HG02870 (cell line): ENCODE results near the gene LRP1B.

Source experiments
- ATAC-seq: cut with Tn5 transposase; IDR thresholded peaks from one replicate; pipeline ENCODE4 v1.9.1; 2021; ENCODE audit warnings: mild to moderate bottlenecking, moderate library complexity; ENCODE audit not compliant: unreplicated experiment

Gene LRP1B

DNA sequence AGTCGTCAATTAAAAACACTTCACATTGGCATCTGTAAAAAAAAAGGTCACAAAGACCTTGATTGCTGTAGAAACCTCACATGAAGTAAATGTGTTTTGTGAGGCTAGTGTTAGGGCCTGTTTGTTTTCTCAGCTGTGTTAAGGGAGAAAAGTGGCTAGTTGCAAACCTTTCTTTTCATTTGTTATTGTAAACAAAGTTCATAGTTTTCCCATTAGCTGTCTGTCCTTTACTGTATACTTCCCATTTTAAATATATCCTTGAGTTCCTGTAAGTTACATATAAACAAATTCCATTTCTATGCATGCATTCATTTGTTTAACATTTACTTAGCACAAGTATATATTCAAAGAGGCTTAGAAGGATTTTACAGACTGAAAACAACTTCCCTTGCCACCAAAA, 1250.2 kb downstream of the LRP1B start:
- ATAC-seq: no peak

DNA sequence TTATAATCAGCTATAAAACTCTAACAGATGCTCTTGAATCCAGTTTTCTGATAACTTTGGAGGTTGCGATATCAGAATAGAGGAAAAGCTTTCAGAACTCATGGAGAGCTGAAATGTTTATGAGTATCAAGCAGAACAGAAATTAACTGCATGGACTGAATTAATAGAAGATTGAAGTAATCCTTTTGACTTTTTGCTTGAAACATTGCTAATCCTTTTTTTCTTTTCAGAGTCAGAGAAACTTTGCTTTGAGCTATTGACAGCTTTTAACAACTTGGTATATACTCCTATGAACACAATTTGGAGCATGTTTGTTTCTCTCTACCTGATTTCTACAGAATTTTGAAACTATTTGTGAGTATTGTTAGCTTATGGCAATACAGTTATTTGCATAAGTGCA, 1254.8 kb downstream of the LRP1B start:
- ATAC-seq: no peak

DNA sequence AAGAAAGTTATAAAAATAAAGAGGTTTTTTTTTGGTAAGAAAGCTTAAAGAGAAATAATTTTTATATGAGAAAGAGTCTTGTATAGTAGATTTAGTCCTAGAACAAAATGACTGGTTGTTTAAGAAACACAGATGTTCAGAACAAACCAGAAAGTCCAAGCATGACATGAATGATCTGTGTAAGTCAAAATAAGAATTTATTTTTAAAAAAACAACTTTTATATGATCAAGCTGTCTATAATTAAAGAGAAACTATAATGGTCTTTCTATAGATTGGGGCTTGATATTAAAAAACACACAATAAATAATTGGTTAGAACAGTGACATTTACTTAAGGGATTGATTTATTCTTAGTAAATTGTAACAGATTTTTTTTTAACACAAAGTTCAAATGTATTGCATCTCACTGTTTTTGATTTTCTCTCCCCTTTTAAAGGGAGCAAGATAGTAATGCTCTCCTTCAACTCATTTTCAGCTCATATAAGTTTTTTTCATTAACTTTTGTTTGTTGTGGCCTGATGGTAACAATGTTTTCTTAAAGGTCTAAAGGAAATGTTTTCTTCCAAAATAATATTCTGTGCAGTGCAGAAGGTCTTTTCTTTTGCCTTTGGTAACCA, 1256.8 kb downstream of the LRP1B start:
- ATAC-seq: no peak

DNA sequence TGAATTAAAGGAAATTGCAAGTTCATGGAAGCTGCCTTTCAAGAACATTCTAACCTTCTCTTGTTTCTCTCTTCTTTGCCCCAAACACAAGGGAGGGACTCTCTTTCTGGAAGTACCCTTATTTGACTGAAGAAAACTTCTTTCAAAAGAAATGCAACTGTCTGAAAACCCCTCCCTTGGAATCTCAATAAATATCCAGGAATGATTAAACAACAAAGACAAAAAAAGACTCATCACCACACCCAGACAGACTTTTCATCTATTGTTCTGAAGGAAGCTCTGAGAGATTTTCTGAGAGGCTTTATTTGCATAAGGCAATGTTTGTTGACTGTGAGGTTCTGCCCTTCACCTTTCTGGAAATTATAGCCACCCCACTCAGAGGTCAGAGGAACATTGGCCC, 1260.9 kb downstream of the LRP1B start:
- no peak for ATAC-seq

DNA sequence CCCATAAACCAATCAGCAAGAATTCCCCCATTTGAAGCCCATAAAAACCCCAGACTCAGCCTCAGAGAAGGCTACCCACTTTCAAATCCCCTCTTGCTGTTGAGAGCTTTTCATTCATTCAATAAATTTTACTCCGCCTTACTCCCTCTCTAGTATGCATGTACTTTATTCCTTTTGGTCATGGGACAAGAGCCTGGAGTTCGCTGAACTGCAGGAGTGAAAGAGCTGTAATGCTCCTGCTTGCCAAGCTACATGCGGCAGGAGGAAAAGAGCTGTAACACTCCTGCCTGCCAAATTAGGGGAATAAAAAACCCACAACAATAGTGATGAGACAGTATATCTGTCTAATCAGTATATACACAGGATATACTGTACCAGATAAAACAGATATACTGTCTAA, 1261.7 kb downstream of the LRP1B start:
- ATAC-seq: no peak

DNA sequence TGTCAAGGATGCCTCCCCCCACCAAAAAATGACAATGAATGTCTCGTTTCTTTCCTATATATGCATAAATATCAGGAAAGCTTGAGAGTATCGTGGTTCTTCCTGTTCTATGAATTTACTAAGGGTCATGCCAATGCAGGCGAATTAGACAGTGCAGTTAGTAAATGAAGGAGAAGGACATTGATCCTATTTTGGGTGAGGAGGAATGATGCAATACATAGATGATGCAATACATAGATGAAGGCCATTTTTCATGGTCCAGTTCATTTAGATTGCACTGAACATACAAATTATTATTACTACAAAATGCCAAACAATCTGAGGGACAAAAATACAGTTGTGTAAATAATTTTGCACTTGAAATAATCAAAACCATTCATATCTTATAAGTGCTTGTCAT, 1265.0 kb downstream of the LRP1B start:
- no peak for ATAC-seq

DNA sequence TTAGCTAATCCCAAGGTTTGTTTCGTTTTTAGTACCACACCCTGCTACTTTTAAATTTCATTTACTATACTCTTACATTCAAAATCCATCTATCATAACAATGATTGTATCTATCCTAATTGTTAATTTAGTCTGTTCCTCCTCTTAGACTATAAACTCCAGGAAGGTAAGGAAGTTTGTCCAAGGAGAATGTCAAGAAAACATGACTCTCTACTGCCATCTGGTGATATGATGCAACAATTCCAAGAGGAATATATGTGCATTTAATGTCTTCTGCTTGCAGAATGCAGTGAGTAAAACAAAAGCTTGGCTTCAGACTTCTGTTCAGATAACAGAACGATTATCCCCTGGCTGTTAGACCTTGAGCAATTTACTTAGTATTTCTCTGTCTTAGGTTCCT, 1267.1 kb downstream of the LRP1B start:
- peak; percentile 70 for ATAC-seq

DNA sequence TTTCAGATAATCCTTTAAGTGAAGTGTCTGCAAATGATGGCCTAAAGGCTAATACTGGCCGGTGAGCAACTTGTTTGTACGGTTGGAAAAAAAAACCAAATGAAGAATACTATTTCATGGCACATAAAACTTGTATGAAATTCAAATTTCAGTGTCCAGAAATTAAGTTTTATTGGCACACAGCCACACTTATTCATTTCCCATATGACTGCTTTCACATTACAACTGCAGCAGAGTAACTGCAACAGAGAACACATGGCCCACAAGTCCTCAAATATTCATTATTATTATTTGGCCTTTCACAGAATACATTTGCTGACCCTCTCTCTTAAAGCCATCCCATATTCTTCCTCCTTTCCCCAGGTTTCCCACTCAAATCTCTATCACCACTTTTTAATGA, 1268.6 kb downstream of the LRP1B start:
- no peak for ATAC-seq

DNA sequence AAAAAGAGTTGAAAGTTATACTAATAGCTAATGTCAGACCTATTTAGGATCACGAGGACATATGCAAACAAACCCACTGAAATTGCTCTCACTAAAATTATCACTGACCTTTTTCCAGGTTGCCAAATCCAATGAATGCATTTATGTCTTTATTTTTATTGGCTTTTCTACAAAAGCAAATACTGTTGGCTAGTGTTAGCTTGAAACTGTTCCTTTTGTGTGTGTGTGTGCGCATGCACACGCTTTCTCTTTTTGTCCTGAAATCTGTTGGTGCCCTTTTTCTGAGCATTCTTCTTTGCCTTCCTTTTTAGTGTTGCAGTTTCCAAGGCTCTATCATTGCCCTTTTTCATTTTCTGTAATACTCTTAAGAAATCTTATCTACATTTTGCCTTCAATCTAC, 1269.2 kb downstream of the LRP1B start:
- ATAC-seq: no peak

DNA sequence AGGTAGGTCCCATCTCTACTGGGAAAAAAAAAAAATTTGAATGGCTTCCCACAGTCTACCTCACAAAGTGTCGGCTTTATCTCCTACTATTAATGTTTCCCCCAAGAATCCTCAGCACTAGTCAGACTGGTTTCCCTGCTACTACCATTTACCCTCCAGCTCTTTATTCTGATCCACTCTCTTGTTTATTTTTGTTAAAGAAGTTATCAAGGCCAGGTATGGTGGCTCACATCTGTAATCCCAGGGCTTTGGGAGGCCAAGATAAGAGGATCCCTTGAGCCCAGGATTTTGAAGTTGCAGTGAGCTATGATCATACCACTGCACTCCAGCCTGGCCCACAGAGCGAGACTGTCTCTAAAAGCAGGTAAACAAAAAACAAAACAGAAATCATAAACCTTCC, 1275.3 kb downstream of the LRP1B start:
- no peak for ATAC-seq

DNA sequence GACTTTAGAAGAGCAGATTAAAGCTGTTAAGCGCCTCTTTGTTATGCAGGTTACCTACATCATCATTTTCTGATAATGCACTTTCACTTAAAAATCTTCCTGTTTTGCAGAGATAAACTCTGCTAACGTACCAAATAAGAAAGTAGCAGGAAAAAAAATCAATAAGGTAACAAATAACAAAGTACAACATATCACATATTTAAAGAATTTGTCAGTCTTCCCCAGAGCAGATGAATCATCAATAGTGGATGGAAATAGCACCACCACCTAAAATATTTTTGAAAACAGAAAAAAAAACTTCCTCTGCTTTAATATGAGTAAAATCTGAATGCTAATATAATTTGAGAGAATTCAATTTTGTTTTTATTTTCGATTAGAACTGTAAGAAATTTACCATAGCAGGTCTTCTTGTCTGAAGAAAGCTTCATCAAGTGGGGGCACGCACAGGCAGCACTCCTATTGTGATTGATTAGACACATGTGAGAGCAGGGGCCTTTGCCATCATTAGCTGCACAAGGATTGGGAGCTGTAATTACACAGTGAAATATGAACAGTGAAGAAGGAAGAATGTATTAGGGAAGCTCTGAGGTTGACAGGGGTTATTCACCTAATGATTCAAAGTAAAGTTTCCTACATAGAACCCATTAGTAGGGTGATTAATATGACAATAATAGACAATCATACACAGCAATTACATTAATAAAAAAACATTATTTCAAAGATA, 1279.4 kb downstream of the LRP1B start:
- ATAC-seq: no peak

DNA sequence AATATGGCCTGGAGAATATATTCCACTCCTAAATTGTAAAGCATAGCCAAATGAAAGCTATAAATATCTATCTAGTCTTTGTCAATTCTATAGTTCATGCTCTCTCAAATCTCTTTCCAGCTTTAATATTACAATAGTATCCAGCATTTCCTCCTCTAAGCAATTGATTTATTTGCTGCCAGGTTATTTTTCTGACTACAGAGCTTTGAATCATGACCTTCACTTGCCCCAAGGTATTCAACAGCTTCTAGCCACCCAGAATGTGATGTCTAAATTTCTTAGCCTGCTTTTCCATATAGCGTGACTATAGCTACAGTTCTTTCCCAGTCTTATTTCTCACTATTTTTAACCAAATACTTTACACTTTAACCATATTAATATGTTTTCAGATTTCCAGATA, 1287.6 kb downstream of the LRP1B start:
- no peak for ATAC-seq

DNA sequence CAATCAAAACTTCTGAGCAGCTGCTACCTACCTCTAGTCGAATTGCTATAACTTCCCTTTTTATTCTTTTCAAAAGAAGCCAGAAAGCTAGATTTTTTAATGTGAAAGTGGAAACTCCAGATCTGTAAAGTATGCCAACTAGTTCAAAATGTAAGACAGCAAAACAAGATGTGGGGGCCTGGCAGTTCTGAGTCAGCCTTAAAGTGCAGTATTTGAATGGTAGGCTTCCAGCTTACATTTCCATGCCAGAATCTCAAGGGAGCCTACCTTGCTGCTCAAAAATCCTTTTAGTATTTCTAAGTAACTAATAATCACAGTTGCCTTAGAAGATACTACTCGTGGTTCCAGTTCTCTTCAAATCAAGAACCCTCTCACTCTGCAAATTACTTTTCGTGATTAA, 1288.7 kb downstream of the LRP1B start:
- ATAC-seq: no peak

DNA sequence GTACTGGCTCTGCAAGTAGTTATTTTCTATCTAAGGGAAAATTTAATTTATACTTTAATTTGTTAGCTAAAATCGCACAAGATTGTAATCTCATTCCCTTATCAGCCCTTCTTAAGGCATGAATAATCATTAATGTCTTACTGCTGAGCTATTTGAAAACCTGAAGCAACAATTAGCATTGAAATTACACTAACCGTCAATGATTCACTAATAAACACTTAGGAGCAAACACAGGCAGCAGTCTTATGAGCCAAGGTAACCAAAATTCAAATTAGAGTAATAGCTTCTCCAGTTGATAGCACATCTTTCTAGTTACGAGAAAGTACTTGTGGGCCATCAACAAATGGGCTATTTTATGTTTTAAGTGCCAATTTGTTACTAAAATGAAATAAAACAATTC, 1289.7 kb downstream of the LRP1B start:
- ATAC-seq: no peak

DNA sequence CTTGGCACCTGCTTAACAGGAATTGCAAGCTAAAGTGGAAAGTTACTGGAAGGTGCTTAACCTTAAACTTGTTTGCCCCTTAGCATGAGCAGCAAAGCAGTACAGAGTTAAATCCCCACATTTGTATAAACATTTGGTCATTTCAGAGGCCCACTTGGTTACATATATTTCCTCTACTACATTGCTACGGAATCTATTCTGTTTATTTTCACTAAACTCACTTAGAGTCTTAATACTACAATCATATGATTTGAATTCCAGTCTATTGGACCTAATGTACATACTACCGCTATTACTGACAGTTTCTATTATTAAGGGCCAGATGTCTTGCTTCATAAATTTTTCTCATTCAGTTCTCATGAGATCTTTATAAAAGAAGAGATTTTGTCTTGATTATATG, 1294.0 kb downstream of the LRP1B start:
- ATAC-seq: no peak

DNA sequence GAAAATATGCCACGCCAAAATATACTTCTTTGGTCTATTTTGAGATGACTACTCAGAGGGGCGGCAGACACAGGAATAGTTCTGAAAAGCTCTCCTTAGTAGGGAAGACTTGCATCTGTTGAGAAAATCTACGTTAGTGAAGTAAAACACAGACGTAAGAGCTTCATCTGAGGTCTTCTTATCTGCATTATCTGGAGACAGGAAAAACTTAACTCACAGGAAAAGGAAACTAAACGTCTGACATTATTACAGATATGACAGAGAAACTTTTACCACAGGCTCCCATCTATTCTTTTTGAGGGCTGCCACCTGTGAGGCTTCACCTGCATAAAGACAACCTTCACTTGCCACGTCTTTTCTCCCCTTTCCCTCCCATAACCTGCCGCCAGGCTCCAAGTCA, 1295.7 kb downstream of the LRP1B start:
- no peak for ATAC-seq

DNA sequence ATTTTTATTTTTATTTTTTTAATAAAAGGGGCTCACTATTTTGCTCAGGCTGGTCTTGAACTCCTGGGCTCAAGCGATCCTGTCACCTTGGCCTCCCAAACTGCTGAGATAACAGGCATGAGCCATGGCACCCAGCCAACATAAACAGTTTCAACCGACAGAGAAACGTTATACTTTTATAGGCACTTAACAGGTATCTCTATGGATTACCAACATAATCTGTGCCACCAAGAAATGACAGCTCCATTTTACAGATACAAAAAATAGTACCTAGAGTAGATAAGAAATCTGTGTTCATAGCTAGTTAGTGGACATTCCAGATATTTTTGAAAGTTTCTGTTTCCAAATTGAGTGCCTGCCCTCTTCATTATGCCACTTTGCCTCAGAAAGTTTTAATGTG, 1316.7 kb downstream of the LRP1B start:
- no peak for ATAC-seq

DNA sequence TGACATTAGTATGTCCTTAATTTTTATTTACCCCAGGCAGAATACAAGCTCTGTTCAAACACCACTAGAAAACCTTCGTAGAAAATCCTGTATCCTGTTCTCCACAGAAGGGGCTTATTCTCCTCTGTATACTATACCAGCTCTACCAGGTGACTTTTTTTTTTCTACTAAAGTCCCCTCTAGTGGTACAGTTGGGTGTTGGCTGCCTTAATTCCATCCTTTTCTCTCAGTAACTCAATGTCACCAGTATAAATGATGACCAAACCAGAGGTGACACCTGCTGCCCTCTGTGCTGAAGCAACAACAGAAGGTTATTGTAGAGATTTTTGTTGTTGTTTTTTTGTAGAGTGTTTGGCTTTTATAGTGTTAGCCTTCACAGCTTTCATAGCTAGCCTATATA, 1322.0 kb downstream of the LRP1B start:
- no peak for ATAC-seq

DNA sequence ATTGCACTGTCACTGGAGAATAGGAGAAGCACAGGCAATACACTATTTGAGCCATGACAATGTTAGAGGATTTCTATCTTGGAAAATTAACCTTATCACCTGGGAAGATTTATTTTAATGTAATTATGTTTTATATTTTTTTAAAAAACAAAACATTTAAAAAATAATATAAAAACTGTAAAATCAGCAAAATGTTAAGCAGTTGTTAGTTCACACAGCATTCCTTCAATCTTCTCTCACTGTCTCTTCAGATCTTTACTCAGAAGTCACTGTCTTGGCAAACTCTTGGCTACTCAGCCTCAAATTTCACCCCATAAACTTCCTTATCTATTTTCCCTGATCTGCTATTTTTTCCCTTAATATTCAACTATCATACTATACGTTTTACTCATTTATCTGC, 1322.6 kb downstream of the LRP1B start:
- ATAC-seq: no peak

DNA sequence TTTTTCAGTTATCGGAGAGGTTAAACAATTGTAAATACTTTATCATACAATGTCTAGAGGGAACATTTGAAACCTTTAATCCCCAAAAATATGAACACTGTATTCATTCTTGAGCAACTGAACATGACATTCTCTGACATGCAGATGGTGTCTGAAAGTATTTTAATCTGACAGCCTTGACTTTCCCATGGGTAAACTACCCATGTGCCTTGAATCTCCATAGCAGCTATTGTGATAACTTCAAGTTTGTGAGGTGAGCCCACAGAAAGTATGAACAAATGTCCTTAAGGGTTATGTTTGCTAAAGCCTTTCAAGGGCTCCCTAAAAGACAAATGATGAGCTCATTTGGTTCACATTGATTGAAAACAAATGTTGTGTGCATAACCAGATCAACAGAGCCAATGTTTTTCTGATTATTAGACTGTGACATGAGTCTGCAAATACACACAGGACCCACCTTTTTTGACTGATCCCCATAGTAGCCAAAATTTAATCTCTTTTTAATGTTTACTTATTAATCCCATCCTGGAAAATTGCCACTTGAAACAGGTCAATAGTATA, 1326.0 kb downstream of the LRP1B start:
- no peak for ATAC-seq

DNA sequence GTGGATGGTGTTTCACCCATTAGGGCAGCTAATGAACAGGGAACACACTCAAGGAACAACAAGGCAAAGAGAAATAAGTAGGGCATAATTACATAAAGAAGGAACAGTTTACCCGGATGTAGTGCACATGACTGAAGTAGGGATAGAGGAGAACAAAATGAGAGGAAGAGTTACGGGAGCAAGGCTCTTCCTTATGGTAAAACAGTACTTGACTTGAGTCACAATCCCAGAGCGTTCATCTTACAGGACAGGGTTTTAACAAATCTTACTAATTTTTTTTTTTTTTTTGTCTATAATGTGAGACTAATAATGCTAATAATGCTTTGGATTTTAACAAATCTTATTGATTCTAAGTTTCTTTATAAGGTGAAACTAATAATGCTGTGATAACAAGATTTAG, 1329.5 kb downstream of the LRP1B start:
- ATAC-seq: no peak

DNA sequence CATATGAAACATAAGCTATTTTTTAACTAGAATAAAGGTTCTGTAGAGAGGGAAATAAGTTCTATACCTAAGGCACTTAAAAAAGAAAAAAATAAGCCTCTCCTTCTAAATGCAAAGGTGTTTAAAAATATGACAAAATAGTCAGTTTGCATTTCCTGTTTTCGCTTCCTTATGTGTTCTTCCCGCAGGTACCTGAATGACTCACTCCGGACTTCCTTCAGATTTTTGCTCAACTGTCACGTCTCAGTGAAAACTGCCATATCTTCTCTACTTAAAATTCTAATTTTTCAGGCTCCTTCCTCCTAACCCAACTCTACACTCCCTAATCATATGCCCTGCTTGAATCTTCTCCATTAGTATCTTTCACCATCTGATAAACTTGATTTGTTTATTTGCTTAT, 1333.1 kb downstream of the LRP1B start:
- peak; percentile 89 for ATAC-seq

DNA sequence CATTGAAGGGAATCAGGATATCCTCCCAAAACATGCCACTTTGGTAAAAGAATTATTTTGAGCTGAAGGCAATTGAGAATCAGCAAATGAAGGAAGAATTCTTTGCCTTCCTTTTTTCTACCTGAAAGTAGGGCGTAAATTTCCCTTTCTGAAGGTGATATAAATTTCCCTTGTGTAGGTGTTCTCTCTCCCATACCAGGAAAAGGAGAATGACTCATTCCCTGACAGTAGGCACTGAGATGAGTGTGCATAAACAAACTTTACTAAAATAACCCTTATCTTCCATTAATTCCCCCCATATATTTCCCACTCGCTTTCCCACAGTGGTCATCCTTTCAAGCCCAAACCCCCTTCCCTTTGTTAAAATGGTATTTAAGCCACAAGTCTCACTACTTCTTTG, 1339.0 kb downstream of the LRP1B start:
- ATAC-seq: no peak
